Vagina (tissue), 2 donors: ENCODE data around the gene RCSD1. TPM values are rescaled to one million over a fixed set of nuclear protein-coding genes. Genes with fewer than 3 reads are reported as not detected.

Source experiments
- DNase-seq, 2 donors: peaks; one replicate each; pipeline ENCODE4 v3.0.0-alpha.2; 2017; ENCODE audit errors: extremely low spot score in 2 of 2
- H3K27ac ChIP-seq: fragments of 200-600 bp; sonication (generic); one replicate; pipeline ENCODE4 v1.5.1; 2019
- H3K27me3 ChIP-seq: fragments of 200-600 bp; sonication (generic); one replicate; pipeline ENCODE4 v1.5.1; 2019
- H3K36me3 ChIP-seq, 2 donors: fragments of 200-600 bp; sonication (generic); one replicate each; pipeline ENCODE4 v1.5.1; 2017 to 2019
- H3K4me1 ChIP-seq: fragments of 200-600 bp; sonication (generic); one replicate; pipeline ENCODE4 v1.5.1; 2019
- H3K4me3 ChIP-seq, 2 donors: fragments of 200-600 bp; sonication (generic); 1 replicate in 1 of 2; 2 replicates in 1 of 2; pipeline ENCODE4 v1.5.1; 2016 to 2019
- H3K9me3 ChIP-seq: fragments of 200-600 bp; sonication (generic); one replicate; pipeline ENCODE4 v1.5.1; 2019
- POLR2A ChIP-seq, 2 donors: fragments of 450-650 bp; IDR thresholded peaks; one replicate each; pipeline ENCODE4 v1.6.1; 2017; ENCODE audit warnings: antibody characterized with exemption in 2 of 2, mild to moderate bottlenecking in 2 of 2, moderate library complexity in 2 of 2
- POLR2AphosphoS5 ChIP-seq, 2 donors: sonication (generic); formaldehyde crosslinking; IDR thresholded peaks; one replicate each; pipeline ENCODE4 v1.9.0; 2017; ENCODE audit warnings: antibody characterized with exemption in 2 of 2, mild to moderate bottlenecking in 2 of 2, low read depth in 1 of 2; ENCODE audit not compliant: insufficient read depth in 1 of 2
- intact Hi-C: fragments of 100-400 bp; cut with DNase I; formaldehyde crosslinking; loops from one replicate; pipeline ENCODE4 v1.15.1; 2023
- total RNA-seq: library from RNA; depleted of rRNA; stranded (reverse); fragments of >200 nt; gene quantifications from one replicate; pipeline ENCODE4 v1.2.3, GENCODE V29; 2016
- TF ChIP-seq, protein P1 (sequence below), 3 experiments: fragments of 450-650 bp in 2 of 3; fragments of 200-600 bp in 1 of 3; sonication (generic) in 1 of 3; IDR thresholded peaks; one replicate each; pipeline ENCODE4 v1.5.1; 2017 to 2019; ENCODE audit warnings: antibody characterized with exemption in 3 of 3, mild to moderate bottlenecking in 2 of 3, moderate library complexity in 2 of 3

RCSD1 gene
- total RNA-seq, 1 donor from 2014 or later, result 11.5 TPM

DNA sequence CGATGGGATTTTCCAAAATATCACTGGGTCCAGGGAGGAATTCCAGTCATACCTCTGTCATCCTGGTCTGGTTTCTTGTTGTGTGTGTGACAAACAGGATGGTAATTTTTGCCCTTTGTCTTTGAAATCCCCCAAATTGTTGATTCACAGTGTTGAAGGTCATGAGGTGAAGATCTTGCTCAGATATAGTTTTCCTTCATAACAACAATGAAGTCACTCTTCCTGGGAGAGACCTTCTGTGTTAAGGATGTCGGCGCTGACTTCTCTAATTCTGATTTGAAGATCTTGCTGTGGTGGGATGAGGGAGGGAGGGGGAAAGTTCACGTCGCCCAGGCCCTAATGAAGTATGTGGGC is 59.5 kb downstream of the RCSD1 start:
- intact Hi-C loops, result loop anchor here (2.0 kb wide), 1 partner anchor 91 kb away; no protein-coding TSS in a partner anchor
- DNase-seq, result no peak

DNA sequence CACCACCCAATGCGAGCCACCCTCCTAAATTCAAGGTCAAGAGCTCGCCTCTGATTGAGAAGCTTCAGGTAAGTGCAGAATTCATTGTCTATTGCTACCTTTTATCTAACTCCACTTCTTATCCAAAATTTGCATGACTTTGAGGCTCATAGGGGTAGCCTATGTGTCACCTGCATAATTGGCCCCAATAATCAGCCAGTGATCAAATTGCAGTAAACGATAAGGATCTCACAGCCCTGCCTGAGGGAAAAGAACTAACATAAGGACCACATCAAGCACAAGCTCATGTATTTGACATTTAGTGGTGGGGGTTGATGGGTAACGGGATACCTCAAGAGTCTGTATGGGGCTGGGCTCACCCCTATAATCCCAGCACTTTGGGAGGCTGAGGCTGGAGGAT is 60.0 kb downstream of the RCSD1 start:
- DNase-seq, result no peak
- no peaks in the 10 kb centered on the region for H3K9me3 ChIP-seq
- intact Hi-C loops, result no loop called here
- H3K27ac ChIP-seq, result no peak overlapping the region
- no peak overlapping the region for H3K4me3 ChIP-seq
- TF ChIP-seq, protein P1, sequence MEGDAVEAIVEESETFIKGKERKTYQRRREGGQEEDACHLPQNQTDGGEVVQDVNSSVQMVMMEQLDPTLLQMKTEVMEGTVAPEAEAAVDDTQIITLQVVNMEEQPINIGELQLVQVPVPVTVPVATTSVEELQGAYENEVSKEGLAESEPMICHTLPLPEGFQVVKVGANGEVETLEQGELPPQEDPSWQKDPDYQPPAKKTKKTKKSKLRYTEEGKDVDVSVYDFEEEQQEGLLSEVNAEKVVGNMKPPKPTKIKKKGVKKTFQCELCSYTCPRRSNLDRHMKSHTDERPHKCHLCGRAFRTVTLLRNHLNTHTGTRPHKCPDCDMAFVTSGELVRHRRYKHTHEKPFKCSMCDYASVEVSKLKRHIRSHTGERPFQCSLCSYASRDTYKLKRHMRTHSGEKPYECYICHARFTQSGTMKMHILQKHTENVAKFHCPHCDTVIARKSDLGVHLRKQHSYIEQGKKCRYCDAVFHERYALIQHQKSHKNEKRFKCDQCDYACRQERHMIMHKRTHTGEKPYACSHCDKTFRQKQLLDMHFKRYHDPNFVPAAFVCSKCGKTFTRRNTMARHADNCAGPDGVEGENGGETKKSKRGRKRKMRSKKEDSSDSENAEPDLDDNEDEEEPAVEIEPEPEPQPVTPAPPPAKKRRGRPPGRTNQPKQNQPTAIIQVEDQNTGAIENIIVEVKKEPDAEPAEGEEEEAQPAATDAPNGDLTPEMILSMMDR (IDR thresholded peaks at IDR 0.05), result no peak
- no peak for TF ChIP-seq POLR2AphosphoS5 (IDR thresholded peaks at IDR 0.05; ENCODE audit: insufficient read depth in 1 of 2, low read depth in 1 of 2)
- TF ChIP-seq POLR2A (IDR thresholded peaks at IDR 0.05), result no peak
- no peaks in the 10 kb centered on the region for H3K27me3 ChIP-seq
- no peaks in the 10 kb centered on the region for H3K4me1 ChIP-seq
- H3K36me3 ChIP-seq, result no peaks in the 10 kb centered on the region

More for the DNA sequence above, 59.5 kb downstream of the RCSD1 start:
- Histone ChIP-seq H3K9me3 (no peaks in the 10 kb centered on the region), H3K27me3 (no peaks in the 10 kb centered on the region), H3K4me1 (no peaks in the 10 kb centered on the region), H3K27ac (no peak overlapping the region), H3K36me3 (no peaks in the 10 kb centered on the region), H3K4me3 (no peak overlapping the region)
- TF ChIP-seq POLR2AphosphoS5 (IDR thresholded peaks at IDR 0.05; ENCODE audit: insufficient read depth in 1 of 2, low read depth in 1 of 2) (no peak), POLR2A (IDR thresholded peaks at IDR 0.05) (no peak)
- TF ChIP-seq, protein P1 (IDR thresholded peaks at IDR 0.05), result no peak

DNA sequence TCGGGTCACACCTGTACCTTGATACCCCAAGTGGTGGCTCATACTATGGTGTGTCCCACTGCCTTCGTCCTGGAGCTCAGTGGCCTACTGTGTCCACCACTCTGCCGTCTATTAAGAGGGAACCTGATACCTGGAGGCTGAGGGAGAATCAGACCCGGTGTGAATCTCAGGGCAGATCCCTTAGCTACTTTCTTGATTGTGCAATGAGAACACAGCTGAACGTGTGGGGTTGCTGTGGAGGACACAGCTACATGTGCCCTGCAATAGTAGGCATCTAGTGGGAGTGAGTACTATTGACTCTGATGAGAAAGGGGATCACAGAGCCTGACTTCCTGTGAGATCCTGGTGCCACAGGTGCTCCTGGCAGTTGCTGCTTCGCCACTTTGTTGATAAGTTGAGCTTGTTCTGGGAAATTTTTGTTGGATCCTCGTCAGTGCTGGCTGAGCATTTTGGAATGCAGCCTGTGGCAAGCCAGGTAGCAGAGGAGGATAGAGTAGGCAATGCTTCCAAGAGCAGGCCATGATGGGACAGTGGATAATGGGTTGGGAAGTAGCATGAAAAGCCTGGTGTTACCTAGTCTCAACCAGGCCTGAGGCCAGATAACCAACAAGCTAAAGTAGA is 63.5 kb downstream of the RCSD1 start:
- Histone ChIP-seq H3K27me3 (no peaks in the 10 kb centered on the region), H3K27ac (no peak overlapping the region), H3K9me3 (no peaks in the 10 kb centered on the region), H3K36me3 (no peaks in the 10 kb centered on the region), H3K4me1 (peaks cover 11% of the 10 kb centered on the region), H3K4me3 (no peak overlapping the region)
- intact Hi-C loops, result no loop called here
- DNase-seq, result no peak
- TF ChIP-seq POLR2A (IDR thresholded peaks at IDR 0.05), result no peak
- no peak for TF ChIP-seq POLR2AphosphoS5 (IDR thresholded peaks at IDR 0.05; ENCODE audit: insufficient read depth in 1 of 2, low read depth in 1 of 2)
- TF ChIP-seq, protein P1 (IDR thresholded peaks at IDR 0.05), result no peak

DNA sequence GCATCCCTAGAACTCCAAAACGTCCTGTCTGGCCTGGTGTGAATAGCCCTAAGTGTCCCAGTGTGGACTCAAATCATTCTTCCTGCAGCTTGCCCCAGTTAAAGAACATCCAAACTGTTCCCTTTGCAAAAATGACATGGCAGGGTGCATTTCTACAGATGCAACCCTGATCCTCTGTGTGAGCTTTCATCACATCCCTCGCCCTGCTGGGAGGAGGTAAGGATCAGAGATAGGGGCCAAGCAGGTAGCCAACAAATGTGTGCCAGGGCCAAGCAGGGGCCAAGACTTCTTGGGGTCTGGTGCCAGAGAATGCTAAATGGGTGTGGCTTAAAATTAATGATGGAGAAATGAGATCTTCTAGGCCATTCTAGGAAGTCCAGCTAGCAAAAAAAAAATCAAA is 64.7 kb downstream of the RCSD1 start:
- TF ChIP-seq, protein P1 (IDR thresholded peaks at IDR 0.05), result no peak
- TF ChIP-seq POLR2AphosphoS5 (IDR thresholded peaks at IDR 0.05; ENCODE audit: insufficient read depth in 1 of 2, low read depth in 1 of 2) (no peak), POLR2A (IDR thresholded peaks at IDR 0.05) (no peak)
- no peak overlapping the region for H3K4me3 ChIP-seq
- H3K4me1 ChIP-seq, result peaks cover 11% of the 10 kb centered on the region
- no peak for DNase-seq
- intact Hi-C loops, result no loop called here
- H3K27ac ChIP-seq, result no peak overlapping the region
- H3K9me3 ChIP-seq, result no peaks in the 10 kb centered on the region
- H3K27me3 ChIP-seq, result no peaks in the 10 kb centered on the region
- no peaks in the 10 kb centered on the region for H3K36me3 ChIP-seq

DNA sequence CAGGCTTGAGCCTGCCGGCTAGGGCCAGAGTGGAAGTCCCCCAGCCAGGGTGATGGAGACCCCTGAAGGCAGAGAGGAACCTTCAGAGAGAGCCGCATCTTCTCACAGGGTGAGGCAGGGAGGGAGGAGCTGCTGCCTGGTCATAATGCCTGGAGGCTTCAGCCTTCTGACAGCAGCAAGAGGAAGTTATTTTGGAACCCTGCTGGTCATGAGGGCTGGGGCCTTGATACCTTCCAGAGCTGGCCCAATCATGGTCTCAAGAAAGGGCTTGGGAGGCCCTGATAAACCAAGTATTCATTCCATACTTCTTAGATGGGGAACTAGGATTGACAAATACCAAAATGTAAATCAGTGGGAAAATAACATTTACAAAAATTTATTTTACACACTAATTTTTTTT is 65.1 kb downstream of the RCSD1 start:
- no peak for DNase-seq
- Histone ChIP-seq H3K36me3 (no peaks in the 10 kb centered on the region), H3K27ac (no peak overlapping the region), H3K27me3 (no peaks in the 10 kb centered on the region), H3K9me3 (no peaks in the 10 kb centered on the region), H3K4me3 (no peak overlapping the region), H3K4me1 (peaks cover 11% of the 10 kb centered on the region)
- intact Hi-C loops, result no loop called here
- no peak for TF ChIP-seq POLR2AphosphoS5 (IDR thresholded peaks at IDR 0.05; ENCODE audit: insufficient read depth in 1 of 2, low read depth in 1 of 2)
- TF ChIP-seq, protein P1 (IDR thresholded peaks at IDR 0.05), result no peak
- TF ChIP-seq POLR2A (IDR thresholded peaks at IDR 0.05), result no peak
